ENCODE measurements around the gene PDGFA.

The PDGFA gene

GRCh38 chr7:512146-512510 is 7.5 kb downstream of the PDGFA start:
- H3F3A ChIP-seq (ENCODE audit: control insufficient read depth, insufficient read depth) = no peaks in the 10 kb centered on the region
- no peaks in the 10 kb centered on the region for H3K9me2 ChIP-seq (replicated peaks; ENCODE audit: control insufficient read depth, low read length)
- H3K4me3 ChIP-seq (ENCODE audit: low read length) = no peak overlapping the region
- no peaks in the 10 kb centered on the region for H3K4me1 ChIP-seq (ENCODE audit: control insufficient read depth, low read length)
- no peak overlapping the region for H3K4me2 ChIP-seq (ENCODE audit: low read length)
- TF ChIP-seq EZH2phosphoT487 (IDR thresholded peaks at IDR 0.05; ENCODE audit: borderline replicate concordance, low read length) (no peak), CTCF (IDR thresholded peaks at IDR 0.05; ENCODE audit: low read depth, low read length, poor library complexity, severe bottlenecking) (no peak)
- H3K27me3 ChIP-seq (ENCODE audit: control insufficient read depth, low read length) = peaks cover 4% of the 10 kb centered on the region; the same call in 1 of the 2 replicates
- no peak overlapping the region for H3K27ac ChIP-seq (ENCODE audit: low read depth, low read length)
- H4K20me1 ChIP-seq (ENCODE audit: control insufficient read depth, insufficient read depth, low read depth, low read length) = no peaks in the 10 kb centered on the region
- H3K36me3 ChIP-seq (ENCODE audit: control insufficient read depth, low read length) = no peaks in the 10 kb centered on the region
- no peaks in the 10 kb centered on the region for H3K79me2 ChIP-seq (ENCODE audit: control insufficient read depth, low read length)
- H3K9me3 ChIP-seq (ENCODE audit: control insufficient read depth, insufficient read depth, low read length) = no peaks in the 10 kb centered on the region

- Histone ChIP-seq H3K4me2 (ENCODE audit: low read length) (no peak overlapping the region), H3K79me2 (ENCODE audit: control insufficient read depth, low read length) (no peaks in the 10 kb centered on the region), H3K4me3 (ENCODE audit: low read length) (no peak overlapping the region), H3K4me1 (ENCODE audit: control insufficient read depth, low read length) (no peaks in the 10 kb centered on the region), H3K9me3 (ENCODE audit: control insufficient read depth, insufficient read depth, low read length) (no peaks in the 10 kb centered on the region), H3K9me2 (replicated peaks; ENCODE audit: control insufficient read depth, low read length) (no peaks in the 10 kb centered on the region), H3K36me3 (ENCODE audit: control insufficient read depth, low read length) (no peaks in the 10 kb centered on the region), H3K27me3 (ENCODE audit: control insufficient read depth, low read length) (peaks cover 4% of the 10 kb centered on the region; the same call in 1 of the 2 replicates), H3F3A (ENCODE audit: control insufficient read depth, insufficient read depth) (no peaks in the 10 kb centered on the region), H3K27ac (ENCODE audit: low read depth, low read length) (no peak overlapping the region), H4K20me1 (ENCODE audit: control insufficient read depth, insufficient read depth, low read depth, low read length) (no peaks in the 10 kb centered on the region)
- no peak for TF ChIP-seq CTCF (IDR thresholded peaks at IDR 0.05; ENCODE audit: low read depth, low read length, poor library complexity, severe bottlenecking)
- no peak for TF ChIP-seq EZH2phosphoT487 (IDR thresholded peaks at IDR 0.05; ENCODE audit: borderline replicate concordance, low read length)
Observed at GRCh38 chr7:511476-512145, 8.0 kb downstream of the PDGFA start.

GRCh38 chr7:510782-511281 is 8.8 kb downstream of the PDGFA start:
- Histone ChIP-seq H3K4me1 (ENCODE audit: control insufficient read depth, low read length) (no peaks in the 10 kb centered on the region), H3K4me3 (ENCODE audit: low read length) (no peak overlapping the region), H3F3A (ENCODE audit: control insufficient read depth, insufficient read depth) (no peaks in the 10 kb centered on the region), H3K27ac (ENCODE audit: low read depth, low read length) (no peak overlapping the region), H3K27me3 (ENCODE audit: control insufficient read depth, low read length) (no peaks in the 10 kb centered on the region), H3K4me2 (ENCODE audit: low read length) (no peak overlapping the region), H3K9me2 (replicated peaks; ENCODE audit: control insufficient read depth, low read length) (no peaks in the 10 kb centered on the region), H3K9me3 (ENCODE audit: control insufficient read depth, insufficient read depth, low read length) (no peaks in the 10 kb centered on the region), H3K79me2 (ENCODE audit: control insufficient read depth, low read length) (no peaks in the 10 kb centered on the region), H4K20me1 (ENCODE audit: control insufficient read depth, insufficient read depth, low read depth, low read length) (no peaks in the 10 kb centered on the region), H3K36me3 (ENCODE audit: control insufficient read depth, low read length) (no peaks in the 10 kb centered on the region)
- no peak for TF ChIP-seq CTCF (IDR thresholded peaks at IDR 0.05; ENCODE audit: low read depth, low read length, poor library complexity, severe bottlenecking)
- TF ChIP-seq EZH2phosphoT487 (IDR thresholded peaks at IDR 0.05; ENCODE audit: borderline replicate concordance, low read length) = no peak

All from DOHH2 (cell line).